ENCODE results near the gene SELENOM. TPM values are rescaled to one million over a fixed set of nuclear protein-coding genes. Genes with fewer than 3 reads are reported as not detected.
A peak's percentile ranks its signal among the peaks of the same experiment; 100 is the strongest.

Gene SELENOM
- total RNA-seq, 1 donor from 2014 or later: 56.3 TPM

DNA sequence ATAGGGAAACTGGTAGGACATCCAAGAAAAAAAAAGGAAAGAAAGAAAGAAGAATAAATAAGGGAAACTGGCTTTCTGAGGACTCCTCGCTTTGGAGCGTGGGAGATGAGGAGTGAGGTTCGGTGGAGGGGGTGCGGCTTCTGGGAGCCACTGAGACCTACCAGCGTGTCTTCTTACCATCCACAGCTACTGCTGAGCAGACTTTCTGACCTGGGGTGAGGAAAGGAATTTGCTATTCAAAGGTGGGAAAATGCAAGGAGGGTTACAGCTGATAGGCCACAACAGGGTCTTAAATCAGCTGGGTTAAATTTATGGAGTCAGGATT, 488 bp upstream of the SELENOM start:
- H3K4me3 ChIP-seq (ENCODE audit: low read depth, low read length): peak overlapping the region; percentile 55
- DNase-seq (ENCODE audit: low read depth): no peak
- TF ChIP-seq, protein P1, sequence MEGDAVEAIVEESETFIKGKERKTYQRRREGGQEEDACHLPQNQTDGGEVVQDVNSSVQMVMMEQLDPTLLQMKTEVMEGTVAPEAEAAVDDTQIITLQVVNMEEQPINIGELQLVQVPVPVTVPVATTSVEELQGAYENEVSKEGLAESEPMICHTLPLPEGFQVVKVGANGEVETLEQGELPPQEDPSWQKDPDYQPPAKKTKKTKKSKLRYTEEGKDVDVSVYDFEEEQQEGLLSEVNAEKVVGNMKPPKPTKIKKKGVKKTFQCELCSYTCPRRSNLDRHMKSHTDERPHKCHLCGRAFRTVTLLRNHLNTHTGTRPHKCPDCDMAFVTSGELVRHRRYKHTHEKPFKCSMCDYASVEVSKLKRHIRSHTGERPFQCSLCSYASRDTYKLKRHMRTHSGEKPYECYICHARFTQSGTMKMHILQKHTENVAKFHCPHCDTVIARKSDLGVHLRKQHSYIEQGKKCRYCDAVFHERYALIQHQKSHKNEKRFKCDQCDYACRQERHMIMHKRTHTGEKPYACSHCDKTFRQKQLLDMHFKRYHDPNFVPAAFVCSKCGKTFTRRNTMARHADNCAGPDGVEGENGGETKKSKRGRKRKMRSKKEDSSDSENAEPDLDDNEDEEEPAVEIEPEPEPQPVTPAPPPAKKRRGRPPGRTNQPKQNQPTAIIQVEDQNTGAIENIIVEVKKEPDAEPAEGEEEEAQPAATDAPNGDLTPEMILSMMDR (conservative IDR thresholded peaks at IDR 0.05; ENCODE audit: low read depth, low read length): no peak

DNA sequence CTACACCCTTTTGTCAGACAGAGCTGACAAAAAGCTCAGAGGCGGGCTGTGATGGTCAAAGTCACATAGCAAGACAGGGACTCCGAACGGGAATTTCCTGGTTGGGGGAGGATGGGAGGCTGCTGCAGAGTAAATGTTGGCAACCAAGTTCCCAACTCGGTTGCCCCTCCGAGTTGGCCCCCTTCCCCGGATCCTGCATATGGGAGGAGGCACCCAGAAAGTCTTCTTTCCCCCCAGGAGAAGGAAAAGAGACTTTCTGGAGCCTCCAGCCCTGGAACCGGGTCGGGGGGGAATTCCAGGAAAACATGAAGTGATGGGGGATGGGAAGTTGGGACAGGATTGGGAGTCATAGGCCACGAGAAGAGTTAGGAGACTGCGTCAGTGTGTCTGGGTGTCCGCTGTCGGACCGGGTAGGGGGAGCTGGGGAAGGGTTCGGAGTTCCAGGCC, 614 bp downstream of the SELENOM start:
- TF ChIP-seq, protein P1 (conservative IDR thresholded peaks at IDR 0.05; ENCODE audit: low read depth, low read length): no peak
- no peak for DNase-seq (ENCODE audit: low read depth)

GRCh38 chr22:31106001-31106571, 1.3 kb downstream of the SELENOM start:
- peak overlapping the region; percentile 71 for H3K4me3 ChIP-seq (ENCODE audit: low read depth, low read length)
- no peak for DNase-seq (ENCODE audit: low read depth)
- TF ChIP-seq, protein P1 (conservative IDR thresholded peaks at IDR 0.05; ENCODE audit: low read depth, low read length): no peak

More for the DNA sequence above, 614 bp downstream of the SELENOM start:
- peak overlapping the region; percentile 71 for H3K4me3 ChIP-seq (ENCODE audit: low read depth, low read length)

GRCh38 chr22:31105282-31105929, 2.0 kb downstream of the SELENOM start:
- DNase-seq (ENCODE audit: low read depth): no peak
- H3K4me3 ChIP-seq (ENCODE audit: low read depth, low read length): no peak overlapping the region

GRCh38 chr22:31104869-31105268, 2.5 kb downstream of the SELENOM start:
- TF ChIP-seq, protein P1 (conservative IDR thresholded peaks at IDR 0.05; ENCODE audit: low read depth, low read length): no peak
- no peak for DNase-seq (ENCODE audit: low read depth)
- no peak overlapping the region for H3K4me3 ChIP-seq (ENCODE audit: low read depth, low read length)

More at GRCh38 chr22:31105282-31105929, 2.0 kb downstream of the SELENOM start:
- TF ChIP-seq, protein P1 (conservative IDR thresholded peaks at IDR 0.05; ENCODE audit: low read depth, low read length): no peak

DNA sequence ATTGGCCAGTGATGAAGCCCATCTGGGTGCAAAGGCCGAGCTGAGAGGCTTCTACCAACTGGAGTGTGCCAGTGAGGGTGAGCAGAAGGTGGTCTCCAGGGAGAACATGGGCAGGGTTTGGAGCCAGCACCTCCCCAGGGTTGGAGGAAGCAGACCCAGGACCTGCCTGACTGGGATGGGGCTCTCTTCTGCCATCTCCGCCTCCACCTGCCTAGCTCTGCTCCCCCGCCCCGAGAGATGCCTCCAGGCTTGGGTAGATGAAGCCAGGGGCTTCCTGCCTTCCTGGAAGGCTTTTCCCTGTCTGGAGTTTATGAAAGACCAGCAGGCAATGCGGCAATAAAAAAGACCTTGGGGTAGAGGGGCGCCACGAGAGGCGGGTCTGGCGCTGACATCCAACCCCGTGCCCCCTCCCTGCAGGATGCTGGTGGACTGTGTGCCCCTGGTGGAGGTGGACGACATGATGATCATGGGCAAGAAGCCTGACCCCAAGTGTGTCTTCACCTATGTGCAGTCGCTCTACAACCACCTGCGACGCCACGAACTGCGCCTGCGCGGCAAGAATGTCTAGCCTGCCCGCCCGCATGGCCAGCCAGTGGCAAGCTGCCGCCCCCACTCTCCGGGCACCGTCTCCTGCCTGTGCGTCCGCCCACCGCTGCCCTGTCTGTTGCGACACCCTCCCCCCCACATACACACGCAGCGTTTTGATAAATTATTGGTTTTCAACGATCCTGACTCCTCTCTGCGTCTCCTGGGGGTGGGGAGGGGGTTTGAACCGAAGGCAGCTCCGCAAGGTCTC, 3.3 kb downstream of the SELENOM start:
- no peak overlapping the region for H3K4me3 ChIP-seq (ENCODE audit: low read depth, low read length)
- TF ChIP-seq, protein P1 (conservative IDR thresholded peaks at IDR 0.05; ENCODE audit: low read depth, low read length): no peak
- no peak for DNase-seq (ENCODE audit: low read depth)
